Mesenchymal stem cell (in vitro differentiated cells and primary cell): Measurements from ENCODE around the gene EML2.

Source experiments
- DNase-seq: peaks from one replicate; pipeline ENCODE4 v3.0.0-alpha.2; 2013
- H2AFZ ChIP-seq: one replicate; pipeline ENCODE4 v1.6.1; 2013; ENCODE audit warnings: low read depth, mild to moderate bottlenecking, control low read depth, inconsistent platforms, low read length, moderate library complexity
- H2AK5ac ChIP-seq: 2 replicates; pipeline ENCODE4 v1.6.1; 2013; ENCODE audit warnings: low read length, moderate library complexity, mild to moderate bottlenecking, inconsistent platforms; ENCODE audit not compliant: severe bottlenecking
- H2BK120ac ChIP-seq: one replicate; pipeline ENCODE4 v1.6.1; 2013; ENCODE audit warnings: low read depth, mild to moderate bottlenecking, inconsistent platforms, low read length, moderate library complexity
- H2BK12ac ChIP-seq, 2 experiments: one replicate each; pipeline ENCODE4 v1.6.1; 2013; ENCODE audit warnings: inconsistent platforms in 2 of 2, low read length in 2 of 2, mild to moderate bottlenecking in 2 of 2, moderate library complexity in 2 of 2, control low read depth in 1 of 2
- H2BK15ac ChIP-seq: one replicate; pipeline ENCODE4 v1.6.1; 2013; ENCODE audit warnings: mild to moderate bottlenecking, low read depth, inconsistent platforms; ENCODE audit not compliant: poor library complexity, severe bottlenecking
- H2BK5ac ChIP-seq: 2 replicates; pipeline ENCODE4 v1.6.1; 2013; ENCODE audit warnings: low read depth, mild to moderate bottlenecking, low read length, control low read depth, inconsistent platforms; ENCODE audit not compliant: poor library complexity, severe bottlenecking
- H3K14ac ChIP-seq, 2 experiments: one replicate each; pipeline ENCODE4 v1.6.1; 2013; ENCODE audit warnings: inconsistent platforms in 2 of 2, low read length in 2 of 2, control low read depth in 1 of 2, mild to moderate bottlenecking in 1 of 2, moderate library complexity in 1 of 2
- H3K18ac ChIP-seq, 2 experiments: one replicate each; pipeline ENCODE4 v1.6.1; 2013; ENCODE audit warnings: inconsistent platforms in 2 of 2, low read length in 2 of 2, control low read depth in 1 of 2, low read depth in 1 of 2, mild to moderate bottlenecking in 1 of 2
- H3K23ac ChIP-seq, 2 experiments: one replicate each; pipeline ENCODE4 v1.6.1; 2013; ENCODE audit warnings: inconsistent platforms in 2 of 2, low read length in 2 of 2, mild to moderate bottlenecking in 2 of 2, moderate library complexity in 2 of 2, control low read depth in 1 of 2
- H3K27ac ChIP-seq: 2 replicates; pipeline ENCODE4 v1.5.1; 2013; ENCODE audit warnings: mild to moderate bottlenecking, moderate library complexity, low read length, control low read depth, inconsistent platforms; ENCODE audit not compliant: poor library complexity, severe bottlenecking
- H3K27me3 ChIP-seq, 2 experiments: 2 replicates each; pipeline versions ENCODE4 v1.6.1 to v1.7.0; 2013; ENCODE audit warnings: low read length in 2 of 2, mild to moderate bottlenecking in 2 of 2, moderate library complexity in 2 of 2, control low read depth in 1 of 2, inconsistent platforms in 1 of 2; ENCODE audit not compliant: control insufficient read depth in 1 of 2, insufficient read depth in 1 of 2
- H3K36me3 ChIP-seq, 2 experiments: 2 replicates each; pipeline versions ENCODE4 v1.6.1 to v1.7.0; 2013; ENCODE audit warnings: low read length in 2 of 2, control low read depth in 1 of 2, inconsistent platforms in 1 of 2, low read depth in 1 of 2, mild to moderate bottlenecking in 1 of 2; ENCODE audit not compliant: insufficient read depth in 2 of 2, control insufficient read depth in 1 of 2
- H3K4ac ChIP-seq, 2 experiments: one replicate each; pipeline ENCODE4 v1.6.1; 2013; ENCODE audit warnings: inconsistent platforms in 2 of 2, low read length in 2 of 2, mild to moderate bottlenecking in 2 of 2, moderate library complexity in 2 of 2, control low read depth in 1 of 2, low read depth in 1 of 2
- H3K4me1 ChIP-seq: 2 replicates; pipeline ENCODE4 v1.6.1; 2013; ENCODE audit warnings: low read depth, low read length, control low read depth; ENCODE audit not compliant: control insufficient read depth, insufficient read depth
- H3K4me2 ChIP-seq: 2 replicates; pipeline ENCODE4 v1.6.1; 2013; ENCODE audit warnings: low read length, mild to moderate bottlenecking, inconsistent platforms; ENCODE audit not compliant: poor library complexity, severe bottlenecking
- H3K4me3 ChIP-seq, 2 experiments: 2 replicates each; pipeline versions ENCODE4 v1.5.1 to v1.7.0; 2013; ENCODE audit warnings: low read length in 2 of 2, mild to moderate bottlenecking in 2 of 2, control low read depth in 1 of 2, low read depth in 1 of 2; ENCODE audit not compliant: insufficient read depth in 1 of 2
- H3K79me1 ChIP-seq: replicated peaks from 2 replicates; pipeline ENCODE4 v1.6.1; 2013; ENCODE audit warnings: mild to moderate bottlenecking, control low read depth, low read length, inconsistent platforms; ENCODE audit not compliant: poor library complexity, severe bottlenecking
- H3K9ac ChIP-seq: 2 replicates; pipeline ENCODE4 v1.7.0; 2013; ENCODE audit warnings: mild to moderate bottlenecking, low read length, moderate library complexity
- H3K9me3 ChIP-seq: 2 replicates; pipeline ENCODE4 v1.7.0; 2013; ENCODE audit warnings: mild to moderate bottlenecking, low read length; ENCODE audit not compliant: control insufficient read depth
- H4K8ac ChIP-seq: one replicate; pipeline ENCODE4 v1.6.1; 2013; ENCODE audit warnings: inconsistent platforms, mild to moderate bottlenecking, low read length, moderate library complexity
- H4K91ac ChIP-seq: one replicate; pipeline ENCODE4 v1.6.1; 2013; ENCODE audit warnings: mild to moderate bottlenecking, low read length, inconsistent platforms
- WGBS: methylation state at CpG from one replicate; pipeline ENCODE4 v1.1.7; 2013; ENCODE audit warnings: mixed read lengths; 5-methylcytosine and 5-hydroxymethylcytosine counted together

Gene EML2

GRCh38 chr19:45581576-45581975, 57.6 kb downstream of the EML2 start:
- H3K27ac ChIP-seq: no peak overlapping the region
- peaks cover 7 to 9% of the 10 kb centered on the region in 2 experiments for H3K36me3 ChIP-seq
- peak overlapping the region; percentile 79 for H4K91ac ChIP-seq
- no peak overlapping the region for H3K23ac ChIP-seq
- H3K27me3 ChIP-seq: no peaks in the 10 kb centered on the region
- H3K4me3 ChIP-seq: no peak overlapping the region
- H3K79me1 ChIP-seq: peaks cover 14% of the 10 kb centered on the region
- peak overlapping the region; percentile 73 to 75 for H2BK12ac ChIP-seq
- no peak overlapping the region for H2BK120ac ChIP-seq
- no peak overlapping the region for H4K8ac ChIP-seq
- H3K4me2 ChIP-seq: no peak overlapping the region
- no peak overlapping the region for H3K9ac ChIP-seq
- H3K9me3 ChIP-seq: no peaks in the 10 kb centered on the region
- peak overlapping the region; percentile 6 to 62 for H3K4ac ChIP-seq
- no peak overlapping the region for H3K14ac ChIP-seq
- 78% methylated on average over 7 of the region's 7 CpGs for WGBS
- H3K4me1 ChIP-seq: peaks cover 14% of the 10 kb centered on the region
- H2BK15ac ChIP-seq: no peak overlapping the region
- H3K18ac ChIP-seq: peak overlapping the region; percentile 73 to 85
- peak; percentile 56 for DNase-seq
- H2AK5ac ChIP-seq: no peak overlapping the region
- no peak overlapping the region for H2BK5ac ChIP-seq
- H2AFZ ChIP-seq: no peak overlapping the region

DNA sequence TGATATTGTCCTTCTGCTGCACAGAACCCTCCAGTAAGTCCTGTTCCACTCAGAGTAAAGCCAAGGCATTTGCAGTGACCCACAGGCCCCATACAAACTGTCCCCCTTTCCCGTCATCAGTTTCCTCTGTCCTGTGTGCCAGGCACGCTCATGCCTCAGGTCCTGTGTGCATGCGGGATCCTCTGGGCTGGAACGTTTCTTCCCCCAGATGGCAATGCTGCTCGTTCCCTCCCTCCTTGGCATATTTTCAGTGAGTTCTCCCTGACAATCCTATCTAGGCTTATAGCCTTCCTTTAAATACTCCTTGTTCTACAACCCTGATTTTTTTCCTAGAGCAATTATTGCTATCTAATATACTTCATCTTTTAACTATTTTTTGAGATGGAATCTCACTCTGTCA, 60.3 kb downstream of the EML2 start:
- Histone ChIP-seq H3K9ac (peak overlapping the region; percentile 64), H3K79me1 (peaks cover 22% of the 10 kb centered on the region), H2BK15ac (no peak overlapping the region), H2BK120ac (no peak overlapping the region), H3K27ac (peak overlapping the region; percentile 6), H3K4me1 (peaks cover 20% of the 10 kb centered on the region), H4K8ac (peak overlapping the region; percentile 10), H3K4ac (peak overlapping the region in 1 of 2 experiments; percentile 71), H3K36me3 (peaks cover 7 to 14% of the 10 kb centered on the region in 2 experiments), H3K4me2 (no peak overlapping the region), H4K91ac (no peak overlapping the region), H3K27me3 (no peaks in the 10 kb centered on the region), H3K18ac (peak overlapping the region; percentile 11 to 40), H2AK5ac (peak overlapping the region; percentile 50), H3K4me3 (no peak overlapping the region), H2BK12ac (peak overlapping the region in 1 of 2 experiments; percentile 9), H2BK5ac (no peak overlapping the region), H3K14ac (peak overlapping the region in 1 of 2 experiments; percentile 35), H3K9me3 (no peaks in the 10 kb centered on the region), H2AFZ (no peak overlapping the region), H3K23ac (no peak overlapping the region)
- 94% methylated on average over 5 of the region's 5 CpGs for WGBS
- DNase-seq: no peak

DNA sequence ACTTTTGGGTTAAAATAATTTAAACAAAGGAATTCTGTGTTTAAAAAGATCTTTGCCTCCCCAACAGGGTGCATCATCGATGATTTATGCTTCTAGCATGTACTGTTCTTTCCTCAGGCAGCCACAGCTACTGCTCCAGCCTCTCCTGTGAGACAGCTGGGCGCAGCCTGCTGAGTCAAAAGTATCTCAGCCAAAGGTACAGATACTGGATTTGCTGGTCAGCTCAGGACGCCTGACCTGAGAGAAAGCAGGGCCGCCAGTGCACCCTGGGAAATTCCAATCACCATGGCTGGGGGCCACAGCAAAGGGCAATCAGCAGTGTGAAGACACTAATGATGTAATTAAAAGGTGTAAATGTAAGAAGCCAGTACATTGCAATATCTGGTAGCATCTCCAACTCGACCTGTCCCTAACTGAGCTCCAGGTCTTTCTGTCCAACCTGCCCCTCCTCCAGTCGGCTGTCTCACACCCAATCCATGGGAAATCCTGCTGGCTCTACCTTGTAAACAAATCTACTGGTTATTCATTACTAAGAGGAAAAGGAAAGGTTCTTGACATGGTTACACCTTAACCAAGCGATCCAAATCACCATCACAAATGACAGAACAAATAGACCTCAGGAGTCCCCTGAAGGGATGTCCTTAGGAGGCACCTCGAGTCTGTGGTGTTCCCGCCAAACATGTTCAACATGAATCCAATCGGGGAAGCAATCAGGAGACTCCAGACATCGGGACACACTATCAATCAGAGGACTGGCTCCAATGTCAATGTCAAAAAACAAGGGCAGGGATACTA, 61.9 kb downstream of the EML2 start:
- no peak overlapping the region for H2BK120ac ChIP-seq
- H2AFZ ChIP-seq: no peak overlapping the region
- peak overlapping the region; percentile 23 to 76 for H3K18ac ChIP-seq
- H2AK5ac ChIP-seq: no peak overlapping the region
- no peaks in the 10 kb centered on the region for H3K9me3 ChIP-seq
- H4K91ac ChIP-seq: no peak overlapping the region
- H3K79me1 ChIP-seq: peaks cover 26% of the 10 kb centered on the region
- H3K27ac ChIP-seq: peak overlapping the region; percentile 95
- H2BK12ac ChIP-seq: peak overlapping the region; percentile 2 to 95
- H3K4me3 ChIP-seq: peak overlapping the region in 1 of 2 experiments; percentile 21
- H2BK15ac ChIP-seq: peak overlapping the region; percentile 34
- H2BK5ac ChIP-seq: peak overlapping the region; percentile 40
- H3K14ac ChIP-seq: no peak overlapping the region
- no peak overlapping the region for H3K23ac ChIP-seq
- peaks cover 20% of the 10 kb centered on the region for H3K4me1 ChIP-seq
- H4K8ac ChIP-seq: peak overlapping the region; percentile 4
- peak overlapping the region; percentile 30 to 84 for H3K4ac ChIP-seq
- peak overlapping the region; percentile 55 for H3K4me2 ChIP-seq
- H3K27me3 ChIP-seq: no peaks in the 10 kb centered on the region
- DNase-seq: peak; percentile 93
- peaks cover 7 to 14% of the 10 kb centered on the region in 2 experiments for H3K36me3 ChIP-seq
- H3K9ac ChIP-seq: peak overlapping the region; percentile 60
- WGBS: 35% methylated on average over 11 of the region's 11 CpGs

GRCh38 chr19:45576682-45577081, 62.5 kb downstream of the EML2 start:
- H3K4me3 ChIP-seq: peak overlapping the region in 1 of 2 experiments; percentile 7
- DNase-seq: no peak
- no peak overlapping the region for H3K14ac ChIP-seq
- H2BK120ac ChIP-seq: peak overlapping the region; percentile 64
- H3K36me3 ChIP-seq: peaks cover 7 to 11% of the 10 kb centered on the region in 2 experiments
- H3K18ac ChIP-seq: peak overlapping the region in 1 of 2 experiments; percentile 28
- H3K9ac ChIP-seq: peak overlapping the region; percentile 56
- H4K8ac ChIP-seq: peak overlapping the region; percentile 55
- H2BK12ac ChIP-seq: peak overlapping the region in 1 of 2 experiments; percentile 59
- H3K79me1 ChIP-seq: peaks cover 26% of the 10 kb centered on the region
- 71% methylated on average over 3 of the region's 3 CpGs for WGBS
- no peak overlapping the region for H2BK15ac ChIP-seq
- peak overlapping the region; percentile 14 for H3K4me2 ChIP-seq
- H3K27ac ChIP-seq: peak overlapping the region; percentile 95
- no peak overlapping the region for H2AFZ ChIP-seq
- peak overlapping the region; percentile 18 for H4K91ac ChIP-seq
- H2BK5ac ChIP-seq: peak overlapping the region; percentile 11
- H2AK5ac ChIP-seq: peak overlapping the region; percentile 73
- peaks cover 19% of the 10 kb centered on the region for H3K4me1 ChIP-seq
- no peak overlapping the region for H3K23ac ChIP-seq
- peak overlapping the region in 1 of 2 experiments; percentile 24 for H3K4ac ChIP-seq
- H3K27me3 ChIP-seq: no peaks in the 10 kb centered on the region
- H3K9me3 ChIP-seq: no peaks in the 10 kb centered on the region
